ENCODE data around the gene ZNF134.

ZNF134 gene

GRCh38 chr19:57611113-57611512 lies 2.9 kb upstream of the ZNF134 start:
- intact Hi-C loops (cut with micrococcal nuclease), result no loop called here
- peaks cover 85% of the 10 kb centered on the region for H3K9me3 Mint-ChIP-seq
- H3K27ac Mint-ChIP-seq, result no peak overlapping the region
- H3K36me3 Mint-ChIP-seq (ENCODE audit: low read depth), result peaks cover 40% of the 10 kb centered on the region
- peaks cover 2% of the 10 kb centered on the region for H3K27me3 Mint-ChIP-seq
- peaks cover 24% of the 10 kb centered on the region for H3K4me1 Mint-ChIP-seq (ENCODE audit: low read depth)
- no peak overlapping the region for H3K4me3 Mint-ChIP-seq

DNA sequence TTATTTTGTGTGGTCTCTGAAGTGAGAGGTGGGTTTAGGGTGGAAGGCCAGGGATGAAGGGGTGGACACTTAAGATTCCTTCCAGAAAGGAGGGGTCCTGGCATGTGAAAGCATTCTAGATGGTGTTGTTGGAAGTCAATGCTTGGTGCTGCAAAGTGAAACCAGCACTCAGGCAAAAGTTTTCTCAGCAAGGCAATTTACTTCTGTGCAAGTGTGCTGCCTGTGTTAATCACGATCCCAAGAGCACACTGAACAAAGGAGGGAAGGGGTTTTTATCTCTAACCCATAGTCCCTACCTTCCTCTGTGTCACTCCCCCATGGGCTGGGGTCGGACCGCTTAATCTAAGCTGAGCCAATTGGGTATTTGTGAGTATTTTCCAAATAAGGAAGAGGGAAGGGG lies 1.3 kb downstream of the ZNF134 start:
- Mint-ChIP-seq H3K4me3 (peak overlapping the region; percentile 93), H3K9me3 (peaks cover 92% of the 10 kb centered on the region), H3K27ac (no peak overlapping the region), H3K4me1 (ENCODE audit: low read depth) (peaks cover 36% of the 10 kb centered on the region), H3K36me3 (ENCODE audit: low read depth) (peaks cover 65% of the 10 kb centered on the region), H3K27me3 (peaks cover 2% of the 10 kb centered on the region)
- intact Hi-C loops (cut with micrococcal nuclease), result no loop called here

DNA sequence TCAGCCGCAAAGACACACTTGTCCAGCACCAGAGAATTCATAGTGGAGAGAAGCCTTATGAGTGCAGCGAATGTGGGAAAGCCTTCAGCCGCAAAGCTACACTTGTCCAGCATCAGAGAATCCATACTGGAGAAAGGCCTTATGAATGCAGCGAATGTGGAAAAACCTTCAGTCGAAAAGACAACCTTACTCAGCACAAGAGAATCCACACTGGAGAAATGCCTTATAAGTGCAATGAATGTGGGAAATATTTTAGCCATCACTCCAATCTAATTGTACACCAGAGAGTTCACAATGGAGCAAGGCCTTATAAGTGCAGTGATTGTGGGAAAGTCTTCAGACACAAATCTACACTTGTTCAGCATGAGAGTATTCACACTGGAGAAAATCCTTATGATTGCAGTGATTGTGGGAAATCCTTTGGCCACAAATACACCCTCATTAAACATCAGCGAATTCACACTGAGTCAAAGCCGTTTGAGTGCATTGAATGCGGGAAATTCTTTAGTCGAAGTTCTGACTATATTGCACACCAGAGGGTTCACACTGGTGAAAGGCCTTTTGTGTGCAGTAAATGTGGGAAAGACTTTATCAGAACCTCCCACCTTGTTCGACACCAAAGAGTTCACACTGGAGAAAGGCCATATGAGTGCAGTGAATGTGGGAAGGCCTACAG lies 6.8 kb downstream of the ZNF134 start:
- Mint-ChIP-seq H3K27ac (no peak overlapping the region), H3K36me3 (ENCODE audit: low read depth) (peaks cover 90% of the 10 kb centered on the region), H3K27me3 (no peaks in the 10 kb centered on the region), H3K4me1 (ENCODE audit: low read depth) (peaks cover 13% of the 10 kb centered on the region), H3K9me3 (peaks cover 96% of the 10 kb centered on the region), H3K4me3 (no peak overlapping the region)
- intact Hi-C loops (cut with micrococcal nuclease), result no loop called here

DNA sequence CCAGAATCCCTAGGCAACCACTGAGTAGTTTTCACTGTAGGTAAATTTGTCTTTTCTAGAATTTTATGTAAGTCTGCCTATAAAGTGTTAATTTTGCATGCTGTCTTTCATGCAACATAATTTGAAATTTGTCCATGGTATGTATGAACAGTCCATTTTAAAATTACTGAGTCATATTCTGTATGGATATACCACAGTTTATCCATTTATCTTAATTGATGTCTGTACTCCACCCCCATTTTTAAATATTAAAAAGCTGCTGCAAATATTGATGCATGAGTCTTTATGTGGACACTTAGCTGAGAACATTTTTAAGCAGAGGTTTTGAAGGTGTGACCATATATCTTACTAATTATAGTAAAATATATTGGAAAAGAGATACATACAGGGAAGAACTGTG lies 9.0 kb downstream of the ZNF134 start:
- H3K9me3 Mint-ChIP-seq, result peaks cover 96% of the 10 kb centered on the region
- H3K4me3 Mint-ChIP-seq, result no peak overlapping the region
- H3K4me1 Mint-ChIP-seq (ENCODE audit: low read depth), result peaks cover 1% of the 10 kb centered on the region
- intact Hi-C loops (cut with micrococcal nuclease), result no loop called here
- no peaks in the 10 kb centered on the region for H3K27me3 Mint-ChIP-seq
- peaks cover 67% of the 10 kb centered on the region for H3K36me3 Mint-ChIP-seq (ENCODE audit: low read depth)
- H3K27ac Mint-ChIP-seq, result no peak overlapping the region

GRCh38 chr19:57632987-57633831 lies 19.2 kb downstream of the ZNF134 start, which contains the start of gene ZNF211:
Gene ZNF211, plus strand, starts transcription at chr19:57633168. Its CDS starts 179 bp downstream, at chr19:57633347.
- Mint-ChIP-seq H3K9me3 (peaks cover 60% of the 10 kb centered on the region), H3K27ac (peak within 1 kb of the TSS; percentile 97), H3K4me3 (peak within 1 kb of the TSS; percentile 99), H3K27me3 (no peaks in the 10 kb centered on the region), H3K4me1 (ENCODE audit: low read depth) (peaks cover 26% of the 10 kb centered on the region), H3K36me3 (ENCODE audit: low read depth) (peaks cover 52% of the 10 kb centered on the region)
- intact Hi-C loops (cut with micrococcal nuclease), result loop anchor here (1.0 to 5.0 kb wide), 4 partner anchors 19 to 156 kb away; partner anchors contain the start of genes ZNF134, ZNF416, ZNF550 and ZNF772

DNA sequence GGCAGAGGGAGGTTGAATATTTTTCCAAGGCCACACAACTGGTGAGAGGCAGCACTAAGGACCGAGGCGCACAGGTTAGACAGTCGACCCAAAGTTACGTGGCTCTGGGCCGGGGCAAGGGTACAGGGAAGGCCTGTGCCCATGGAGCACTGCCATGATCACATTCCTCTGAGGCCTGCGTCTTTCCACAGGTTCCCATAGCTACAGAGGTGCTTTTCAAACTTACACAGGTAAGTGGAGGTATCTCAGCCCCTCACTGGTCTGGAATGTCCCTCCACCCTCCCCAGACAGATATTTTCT lies 19.7 kb downstream of the ZNF134 start:
- peaks cover 60% of the 10 kb centered on the region for H3K9me3 Mint-ChIP-seq
- peak overlapping the region; percentile 97 for H3K27ac Mint-ChIP-seq
- H3K4me3 Mint-ChIP-seq, result peak overlapping the region; percentile 99
- peaks cover 58% of the 10 kb centered on the region for H3K36me3 Mint-ChIP-seq (ENCODE audit: low read depth)
- H3K4me1 Mint-ChIP-seq (ENCODE audit: low read depth), result peaks cover 26% of the 10 kb centered on the region
- H3K27me3 Mint-ChIP-seq, result no peaks in the 10 kb centered on the region
- intact Hi-C loops (cut with micrococcal nuclease), result loop anchor here (1.0 to 5.0 kb wide), 4 partner anchors 19 to 156 kb away; partner anchors contain the start of genes ZNF134, ZNF416, ZNF550 and ZNF772

- no peak overlapping the region for H3K4me3 Mint-ChIP-seq
- peaks cover 94% of the 10 kb centered on the region for H3K36me3 Mint-ChIP-seq (ENCODE audit: low read depth)
- H3K4me1 Mint-ChIP-seq (ENCODE audit: low read depth), result peaks cover 25% of the 10 kb centered on the region
- intact Hi-C loops (cut with micrococcal nuclease), result no loop called here
- no peaks in the 10 kb centered on the region for H3K27me3 Mint-ChIP-seq
- H3K27ac Mint-ChIP-seq, result no peak overlapping the region
- H3K9me3 Mint-ChIP-seq, result peaks cover 86% of the 10 kb centered on the region
Measured at GRCh38 chr19:57637379-57637778, 23.3 kb downstream of the ZNF134 start.

DNA sequence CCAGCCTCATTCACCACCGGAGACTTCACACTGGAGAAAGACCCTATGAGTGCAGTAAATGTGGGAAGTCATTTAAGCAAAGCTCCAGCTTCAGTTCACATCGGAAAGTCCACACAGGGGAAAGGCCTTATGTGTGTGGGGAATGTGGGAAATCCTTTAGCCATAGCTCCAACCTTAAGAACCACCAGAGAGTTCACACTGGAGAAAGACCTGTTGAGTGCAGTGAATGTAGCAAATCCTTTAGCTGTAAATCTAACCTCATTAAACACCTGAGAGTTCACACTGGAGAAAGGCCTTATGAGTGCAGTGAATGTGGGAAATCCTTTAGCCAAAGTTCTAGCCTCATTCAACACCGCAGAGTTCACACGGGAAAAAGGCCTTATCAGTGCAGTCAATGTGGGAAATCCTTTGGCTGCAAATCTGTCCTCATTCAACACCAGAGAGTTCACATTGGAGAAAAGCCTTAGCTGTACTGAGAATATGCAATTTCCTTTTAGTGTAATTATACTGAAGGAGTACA lies 27.7 kb downstream of the ZNF134 start:
- Mint-ChIP-seq H3K27ac (no peak overlapping the region), H3K36me3 (ENCODE audit: low read depth) (peaks cover 62% of the 10 kb centered on the region), H3K4me1 (ENCODE audit: low read depth) (no peaks in the 10 kb centered on the region), H3K4me3 (no peak overlapping the region), H3K9me3 (peaks cover 95% of the 10 kb centered on the region), H3K27me3 (no peaks in the 10 kb centered on the region)
- intact Hi-C loops (cut with micrococcal nuclease), result no loop called here

DNA sequence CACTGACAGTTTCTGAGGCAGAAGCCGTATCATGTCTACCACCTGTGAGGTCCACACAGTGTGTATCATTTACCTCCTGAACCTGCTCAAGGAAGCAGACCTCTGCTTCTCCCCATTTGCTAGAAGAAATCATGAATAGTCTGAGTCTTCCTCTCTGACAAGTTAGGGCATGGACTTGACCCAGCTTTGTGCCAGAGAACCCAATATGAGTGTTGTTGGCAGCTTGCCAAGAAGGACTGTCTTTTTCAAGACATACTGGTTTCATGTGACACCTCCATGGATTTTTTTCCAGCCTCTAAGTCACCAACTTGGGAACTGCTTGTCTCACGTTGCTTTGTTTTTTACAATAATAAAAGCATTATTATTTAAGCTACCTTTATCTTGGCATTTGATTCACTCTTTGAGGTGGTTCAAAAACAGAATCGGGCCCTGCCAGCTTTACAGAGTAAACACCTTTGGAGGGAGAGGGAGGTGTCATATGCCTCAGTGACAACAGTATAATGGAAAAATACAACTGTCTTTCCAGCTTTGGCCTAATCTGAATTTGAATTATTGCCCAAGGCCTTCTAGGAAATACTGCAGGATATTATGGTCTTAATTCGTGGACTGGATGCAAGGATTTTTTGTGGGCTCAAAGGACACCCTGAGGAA lies 28.5 kb downstream of the ZNF134 start:
- intact Hi-C loops (cut with micrococcal nuclease), result no loop called here
- Mint-ChIP-seq H3K27me3 (no peaks in the 10 kb centered on the region), H3K9me3 (peaks cover 95% of the 10 kb centered on the region), H3K4me1 (ENCODE audit: low read depth) (no peaks in the 10 kb centered on the region), H3K27ac (no peak overlapping the region), H3K36me3 (ENCODE audit: low read depth) (peaks cover 55% of the 10 kb centered on the region), H3K4me3 (no peak overlapping the region)

GRCh38 chr19:57643734-57644133 lies 29.7 kb downstream of the ZNF134 start:
- peaks cover 95% of the 10 kb centered on the region for H3K9me3 Mint-ChIP-seq

GRCh38 chr19:57648331-57649003 lies 34.4 kb downstream of the ZNF134 start:
- H3K4me1 Mint-ChIP-seq (ENCODE audit: low read depth), result no peaks in the 10 kb centered on the region
- intact Hi-C loops (cut with micrococcal nuclease), result no loop called here
- H3K9me3 Mint-ChIP-seq, result peaks cover 85% of the 10 kb centered on the region
- H3K27ac Mint-ChIP-seq, result no peak overlapping the region
- no peaks in the 10 kb centered on the region for H3K36me3 Mint-ChIP-seq (ENCODE audit: low read depth)
- H3K4me3 Mint-ChIP-seq, result no peak overlapping the region
- H3K27me3 Mint-ChIP-seq, result no peaks in the 10 kb centered on the region

More at GRCh38 chr19:57643734-57644133, 29.7 kb downstream of the ZNF134 start:
- peaks cover 42% of the 10 kb centered on the region for H3K36me3 Mint-ChIP-seq (ENCODE audit: low read depth)
- H3K27me3 Mint-ChIP-seq, result no peaks in the 10 kb centered on the region
- no peak overlapping the region for H3K27ac Mint-ChIP-seq
- H3K4me3 Mint-ChIP-seq, result no peak overlapping the region
- H3K4me1 Mint-ChIP-seq (ENCODE audit: low read depth), result no peaks in the 10 kb centered on the region
- intact Hi-C loops (cut with micrococcal nuclease), result no loop called here

DNA sequence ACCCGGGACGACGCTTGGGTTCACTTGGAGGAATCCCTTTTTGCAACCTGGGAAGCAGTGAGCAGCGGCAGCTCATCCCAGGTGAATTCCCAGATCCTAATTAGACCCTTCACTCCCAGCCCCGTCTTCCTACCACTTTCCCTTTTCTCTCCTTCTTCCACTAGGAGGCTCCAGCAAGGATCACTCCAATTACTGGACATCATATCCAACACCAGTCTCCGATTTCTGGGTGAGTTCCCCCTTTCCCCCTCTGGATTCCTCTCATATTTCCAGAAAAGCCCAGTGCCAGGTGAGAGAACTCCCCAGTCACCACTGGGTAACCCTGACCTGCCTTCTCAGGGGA lies 37.6 kb downstream of the ZNF134 start:
- Mint-ChIP-seq H3K27me3 (no peaks in the 10 kb centered on the region), H3K4me1 (ENCODE audit: low read depth) (no peaks in the 10 kb centered on the region), H3K27ac (no peak overlapping the region), H3K4me3 (no peak overlapping the region), H3K36me3 (ENCODE audit: low read depth) (no peaks in the 10 kb centered on the region), H3K9me3 (peaks cover 91% of the 10 kb centered on the region)
- intact Hi-C loops (cut with micrococcal nuclease), result no loop called here

GRCh38 chr19:57653689-57654088 lies 39.6 kb downstream of the ZNF134 start:
- H3K36me3 Mint-ChIP-seq (ENCODE audit: low read depth), result no peaks in the 10 kb centered on the region
- H3K27me3 Mint-ChIP-seq, result no peaks in the 10 kb centered on the region
- peaks cover 72% of the 10 kb centered on the region for H3K9me3 Mint-ChIP-seq
- intact Hi-C loops (cut with micrococcal nuclease), result no loop called here
- no peak overlapping the region for H3K4me3 Mint-ChIP-seq
- H3K27ac Mint-ChIP-seq, result no peak overlapping the region
- no peaks in the 10 kb centered on the region for H3K4me1 Mint-ChIP-seq (ENCODE audit: low read depth)
